H9 (cell line): ENCODE results near the gene TMEM201. TPM values are rescaled to one million over a fixed set of nuclear protein-coding genes. Genes with fewer than 3 reads are reported as not detected.

Experiments used
- DNase-seq: peaks from one replicate; pipeline ENCODE4 v3.0.0-alpha.2; 2017
- H2AFZ ChIP-seq: one replicate; pipeline ENCODE4 v1.6.1; 2013; ENCODE audit warnings: mild to moderate bottlenecking, low read length, control low read depth, moderate library complexity
- H2AK5ac ChIP-seq: 2 replicates; pipeline ENCODE4 v1.6.1; 2013; ENCODE audit warnings: low read length, control low read depth, mixed read lengths; ENCODE audit not compliant: insufficient read length
- H2BK120ac ChIP-seq: one replicate; pipeline ENCODE4 v1.6.1; 2013; ENCODE audit warnings: low read depth, mild to moderate bottlenecking, low read length, control low read depth, inconsistent platforms; ENCODE audit not compliant: poor library complexity, severe bottlenecking
- H2BK12ac ChIP-seq: 2 replicates; pipeline ENCODE4 v1.6.1; 2013; ENCODE audit warnings: low read length, control low read depth, mixed read lengths, low read depth; ENCODE audit not compliant: insufficient read length
- H2BK15ac ChIP-seq: 2 replicates; pipeline ENCODE4 v1.6.1; 2013; ENCODE audit warnings: low read depth, low read length, control low read depth
- H2BK20ac ChIP-seq: one replicate; pipeline ENCODE4 v1.6.1; 2013; ENCODE audit warnings: low read depth, mild to moderate bottlenecking, low read length, control low read depth, inconsistent platforms; ENCODE audit not compliant: poor library complexity, severe bottlenecking
- H2BK5ac ChIP-seq: 2 replicates; pipeline ENCODE4 v1.6.1; 2013; ENCODE audit warnings: low read length, control low read depth, mixed read lengths; ENCODE audit not compliant: insufficient read length
- H3K14ac ChIP-seq: 2 replicates; pipeline ENCODE4 v1.6.1; 2013; ENCODE audit warnings: low read length, control low read depth; ENCODE audit not compliant: insufficient read depth
- H3K18ac ChIP-seq: 2 replicates; pipeline ENCODE4 v1.6.1; 2013; ENCODE audit warnings: low read depth, mild to moderate bottlenecking, mixed read lengths, low read length, control low read depth; ENCODE audit not compliant: insufficient read length
- H3K23ac ChIP-seq: 2 replicates; pipeline ENCODE4 v1.6.1; 2013; ENCODE audit warnings: low read length, control low read depth, mixed read lengths, low read depth; ENCODE audit not compliant: insufficient read length
- H3K23me2 ChIP-seq: 2 replicates; pipeline ENCODE4 v1.6.1; 2013; ENCODE audit warnings: low read depth, mild to moderate bottlenecking, mixed read lengths, low read length, control low read depth; ENCODE audit not compliant: insufficient read length, poor library complexity, severe bottlenecking
- H3K27ac ChIP-seq: 2 replicates; pipeline ENCODE4 v1.5.1; 2013; ENCODE audit warnings: low read length, control low read depth, mixed read lengths, low read depth; ENCODE audit not compliant: insufficient read length
- H3K27me3 ChIP-seq: 2 replicates; pipeline ENCODE4 v1.6.1; 2013; ENCODE audit warnings: low read length, control low read depth, inconsistent platforms; ENCODE audit not compliant: insufficient read depth
- H3K4ac ChIP-seq: 2 replicates; pipeline ENCODE4 v1.6.1; 2013; ENCODE audit warnings: low read depth, mild to moderate bottlenecking, control low read depth, inconsistent platforms, low read length, moderate library complexity
- H3K4me1 ChIP-seq: 2 replicates; pipeline ENCODE4 v1.6.1; 2013; ENCODE audit warnings: low read length, control low read depth, inconsistent platforms; ENCODE audit not compliant: insufficient read depth
- H3K4me2 ChIP-seq: 2 replicates; pipeline ENCODE4 v1.6.1; 2013; ENCODE audit warnings: low read length, control low read depth, mixed read lengths; ENCODE audit not compliant: insufficient read length, insufficient read depth
- H3K56ac ChIP-seq: 2 replicates; pipeline ENCODE4 v1.6.1; 2013; ENCODE audit warnings: low read depth, mild to moderate bottlenecking, mixed read lengths, low read length, control low read depth; ENCODE audit not compliant: insufficient read length
- H3K79me1 ChIP-seq: 2 replicates; pipeline ENCODE4 v1.6.1; 2013; ENCODE audit warnings: low read depth, mild to moderate bottlenecking, moderate library complexity, low read length, control low read depth, inconsistent platforms; ENCODE audit not compliant: insufficient read depth, poor library complexity, severe bottlenecking
- H3K79me2 ChIP-seq: 2 replicates; pipeline ENCODE4 v1.6.1; 2013; ENCODE audit warnings: low read length, control low read depth, inconsistent platforms; ENCODE audit not compliant: insufficient read depth
- H3K9ac ChIP-seq: 2 replicates; pipeline ENCODE4 v1.6.1; 2013; ENCODE audit warnings: low read length, control low read depth, mixed read lengths; ENCODE audit not compliant: insufficient read length; ENCODE audit errors: extremely low read depth
- H3K9me3 ChIP-seq: one replicate; pipeline ENCODE4 v1.6.1; 2013; ENCODE audit warnings: low read depth, low read length, inconsistent platforms; ENCODE audit not compliant: control insufficient read depth
- H3T11ph ChIP-seq: one replicate; pipeline ENCODE4 v1.6.1; 2013; ENCODE audit warnings: mild to moderate bottlenecking, low read length, control low read depth, inconsistent platforms
- H4K20me1 ChIP-seq: one replicate; pipeline ENCODE4 v1.6.1; 2013; ENCODE audit not compliant: control insufficient read depth, insufficient read length, insufficient read depth
- H4K5ac ChIP-seq: 2 replicates; pipeline ENCODE4 v1.6.1; 2013; ENCODE audit warnings: low read depth, mild to moderate bottlenecking, mixed read lengths, low read length, control low read depth; ENCODE audit not compliant: insufficient read length
- H4K8ac ChIP-seq: replicated peaks from 2 replicates; pipeline ENCODE4 v1.6.1; 2013; ENCODE audit warnings: low read length, control low read depth, mixed read lengths, low read depth; ENCODE audit not compliant: insufficient read length
- H4K91ac ChIP-seq: 2 replicates; pipeline ENCODE4 v1.6.1; 2013; ENCODE audit warnings: low read depth, mild to moderate bottlenecking, moderate library complexity, mixed read lengths, low read length, control low read depth; ENCODE audit not compliant: insufficient read length
- H3K27ac Mint-ChIP-seq, 3 experiments: 2 replicates in 2 of 3; 3 replicates in 1 of 3; pipeline ENCODE4 v1.8.0; 2020 to 2021; ENCODE audit warnings: mixed read lengths in 3 of 3, mild to moderate bottlenecking in 1 of 3, moderate library complexity in 1 of 3
- H3K27me3 Mint-ChIP-seq: 2 replicates; pipeline ENCODE4 v1.8.0; 2021; ENCODE audit warnings: low read depth, mild to moderate bottlenecking, moderate library complexity, mixed read lengths
- H3K36me3 Mint-ChIP-seq, 3 experiments: 2 replicates in 2 of 3; 3 replicates in 1 of 3; pipeline ENCODE4 v1.8.0; 2020 to 2021; ENCODE audit warnings: low read depth in 3 of 3, mixed read lengths in 3 of 3; ENCODE audit not compliant: insufficient read depth in 1 of 3
- H3K4me1 Mint-ChIP-seq, 2 experiments: 2 replicates each; pipeline ENCODE4 v1.8.0; 2020; ENCODE audit warnings: mixed read lengths in 2 of 2
- H3K4me3 Mint-ChIP-seq, 2 experiments: 2 replicates in 1 of 2; 3 replicates in 1 of 2; pipeline ENCODE4 v1.8.0; 2020 to 2021; ENCODE audit warnings: mild to moderate bottlenecking in 2 of 2, mixed read lengths in 2 of 2, moderate library complexity in 1 of 2
- H3K9me3 Mint-ChIP-seq, 2 experiments: 2 replicates in 1 of 2; 3 replicates in 1 of 2; pipeline ENCODE4 v1.8.0; 2020; ENCODE audit warnings: mild to moderate bottlenecking in 2 of 2, mixed read lengths in 2 of 2, moderate library complexity in 1 of 2
- CTCF ChIP-seq: fragments of 200-600 bp; sonication (generic); conservative IDR thresholded peaks from 3 replicates; pipeline ENCODE4 v1.8.0; 2021; ENCODE audit warnings: antibody characterized with exemption, mild to moderate bottlenecking
- WGBS: extraction: QIAGEN DNeasy Blood & Tissue Kit; methylation state at CpG from one replicate; pipeline ENCODE4 v1.1.7; 2013; ENCODE audit warnings: missing lambda C conversion rate, low lambda C conversion rate, mixed read lengths; ENCODE audit not compliant: insufficient read length; ENCODE audit errors: extremely low coverage; 5-methylcytosine and 5-hydroxymethylcytosine counted together
- total RNA-seq: library from RNA; stranded (reverse); gene quantifications from 2 replicates; pipeline ENCODE4 v1.2.1, GENCODE V29; 2021

The TMEM201 gene
- total RNA-seq, 1 experiment from 2014 or later, result 31.0 TPM

GRCh38 chr1:9603307-9603706, 14.6 kb downstream of the TMEM201 start:
- Histone ChIP-seq H4K8ac (no peak overlapping the region), H3K4me2 (no peak overlapping the region), H3K18ac (no peak overlapping the region), H3K79me1 (no peaks in the 10 kb centered on the region), H3K9ac (no peak overlapping the region), H4K20me1 (no peaks in the 10 kb centered on the region), H3K14ac (no peak overlapping the region), H4K91ac (no peak overlapping the region), H3K4ac (no peak overlapping the region), H3K9me3 (no peaks in the 10 kb centered on the region), H3K56ac (no peak overlapping the region), H2BK12ac (no peak overlapping the region), H3K23me2 (no peaks in the 10 kb centered on the region), H2BK5ac (no peak overlapping the region), H2BK20ac (no peak overlapping the region), H2BK120ac (no peak overlapping the region), H3K27me3 (no peaks in the 10 kb centered on the region), H3K23ac (no peak overlapping the region), H4K5ac (no peak overlapping the region), H3K4me1 (no peaks in the 10 kb centered on the region), H2AFZ (no peak overlapping the region), H3K27ac (no peak overlapping the region), H3T11ph (no peak overlapping the region), H2BK15ac (no peak overlapping the region), H3K79me2 (no peaks in the 10 kb centered on the region), H2AK5ac (no peak overlapping the region)
- Mint-ChIP-seq H3K36me3 (peaks cover 9 to 48% (median 39%) of the 10 kb centered on the region in 3 experiments; a peak in 6 of 7 replicates), H3K27ac (no peak overlapping the region), H3K4me1 (no peaks in the 10 kb centered on the region), H3K4me3 (no peak overlapping the region), H3K9me3 (no peaks in the 10 kb centered on the region), H3K27me3 (no peaks in the 10 kb centered on the region)
- no peak for DNase-seq
- TF ChIP-seq CTCF, result no peak
- no CpG with 5 or more reads among the region's 14 CpGs for WGBS
